Measurements from ENCODE around the gene RPP25L. TPM values are rescaled to one million over a fixed set of nuclear protein-coding genes. Genes with fewer than 3 reads are reported as not detected.

Gene RPP25L
- total RNA-seq, 1 experiment from 2014 or later: 24.5 TPM

DNA sequence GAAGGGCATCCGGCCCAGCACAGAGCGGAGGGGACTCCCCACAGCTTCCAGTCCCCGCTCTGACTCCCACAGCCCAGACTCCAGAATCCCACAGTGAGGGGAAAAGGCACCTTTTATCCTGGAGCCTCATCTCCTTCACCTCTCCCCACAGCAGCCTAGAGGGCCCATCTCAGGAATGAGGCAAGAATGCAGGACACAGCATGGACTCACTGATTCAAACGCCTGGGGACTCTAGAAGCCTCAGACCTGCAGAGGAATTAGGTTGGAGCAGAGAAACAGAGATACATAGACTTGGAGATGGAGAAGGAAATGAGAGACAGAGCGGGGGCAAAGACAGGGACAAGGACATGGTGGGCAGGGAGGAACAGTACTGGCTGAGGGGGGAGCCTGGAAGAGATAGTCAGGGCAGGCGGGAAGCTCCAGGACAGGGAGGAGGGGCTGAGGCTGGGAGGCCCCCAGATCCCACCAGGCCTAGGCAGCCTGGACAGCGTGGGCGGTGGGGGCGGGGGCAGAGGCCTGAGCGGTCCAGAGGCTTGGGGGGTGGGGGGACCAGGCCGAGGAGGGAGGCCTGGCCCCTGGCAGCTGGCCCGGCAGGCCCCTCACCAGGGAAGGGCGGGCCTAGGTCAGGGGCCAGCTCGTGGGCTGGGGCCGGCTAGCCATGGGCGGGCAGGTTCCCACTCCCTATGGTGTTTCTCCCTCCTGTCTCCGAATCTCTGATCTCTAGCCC, 38.1 kb downstream of the RPP25L start:
- no peak for DNase-seq (ENCODE audit: low spot score)
- Mint-ChIP-seq H3K36me3 (no peaks in the 10 kb centered on the region), H3K4me1 (peaks cover 36% of the 10 kb centered on the region), H3K4me3 (no peak overlapping the region), H3K27me3 (ENCODE audit: low read depth) (peaks cover 31% of the 10 kb centered on the region), H3K9me3 (no peaks in the 10 kb centered on the region), H3K27ac (no peak overlapping the region)
- ChIA-PET POLR2A (no interaction called here), CTCF (interaction anchor here (0.6 to 7.4 kb wide), 6 partner anchors 11 to 170 kb away, joined by 3 to 109 read pairs (median 8); no protein-coding TSS in a partner anchor)
- no peak for TF ChIP-seq NFE2L1 (CRISPR knock-in tag; IDR thresholded peaks at IDR 0.05)
- no peak for TF ChIP-seq ESRRA (CRISPR knock-in tag; IDR thresholded peaks at IDR 0.05; ENCODE audit: borderline replicate concordance)
- no peak for TF ChIP-seq TP53 (CRISPR knock-in tag; IDR thresholded peaks at IDR 0.05)
- TF ChIP-seq FOXP4 (CRISPR knock-in tag; IDR thresholded peaks at IDR 0.05): no peak
- ATAC-seq: peak; percentile 6; the same call in 1 of the 2 replicates

DNA sequence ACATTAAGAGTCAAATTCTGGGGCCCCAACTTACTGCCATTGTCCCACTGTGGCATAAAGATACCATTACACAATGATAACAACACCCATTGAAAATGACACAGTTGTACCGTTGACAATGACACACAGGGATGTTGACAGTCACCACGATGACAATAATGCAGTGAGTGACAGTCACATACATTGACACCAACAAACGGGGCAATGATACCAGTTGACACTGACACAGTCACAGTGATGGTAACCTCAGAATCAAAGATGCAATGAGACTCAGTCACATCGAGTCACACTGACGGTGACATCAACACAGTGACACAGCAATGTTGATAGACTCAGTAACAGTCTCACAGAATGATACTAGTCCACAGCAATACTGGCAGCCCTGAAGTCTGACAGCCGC, 39.3 kb downstream of the RPP25L start:
- DNase-seq (ENCODE audit: low spot score) (no peak), ATAC-seq (no peak)
- H3K27me3 Mint-ChIP-seq (ENCODE audit: low read depth): peaks cover 23% of the 10 kb centered on the region
- no peaks in the 10 kb centered on the region for H3K36me3 Mint-ChIP-seq
- H3K27ac Mint-ChIP-seq: no peak overlapping the region
- TF ChIP-seq, protein P1, sequence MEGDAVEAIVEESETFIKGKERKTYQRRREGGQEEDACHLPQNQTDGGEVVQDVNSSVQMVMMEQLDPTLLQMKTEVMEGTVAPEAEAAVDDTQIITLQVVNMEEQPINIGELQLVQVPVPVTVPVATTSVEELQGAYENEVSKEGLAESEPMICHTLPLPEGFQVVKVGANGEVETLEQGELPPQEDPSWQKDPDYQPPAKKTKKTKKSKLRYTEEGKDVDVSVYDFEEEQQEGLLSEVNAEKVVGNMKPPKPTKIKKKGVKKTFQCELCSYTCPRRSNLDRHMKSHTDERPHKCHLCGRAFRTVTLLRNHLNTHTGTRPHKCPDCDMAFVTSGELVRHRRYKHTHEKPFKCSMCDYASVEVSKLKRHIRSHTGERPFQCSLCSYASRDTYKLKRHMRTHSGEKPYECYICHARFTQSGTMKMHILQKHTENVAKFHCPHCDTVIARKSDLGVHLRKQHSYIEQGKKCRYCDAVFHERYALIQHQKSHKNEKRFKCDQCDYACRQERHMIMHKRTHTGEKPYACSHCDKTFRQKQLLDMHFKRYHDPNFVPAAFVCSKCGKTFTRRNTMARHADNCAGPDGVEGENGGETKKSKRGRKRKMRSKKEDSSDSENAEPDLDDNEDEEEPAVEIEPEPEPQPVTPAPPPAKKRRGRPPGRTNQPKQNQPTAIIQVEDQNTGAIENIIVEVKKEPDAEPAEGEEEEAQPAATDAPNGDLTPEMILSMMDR (IDR thresholded peaks at IDR 0.05): no peak
- no peak for TF ChIP-seq FOXJ3 (CRISPR knock-in tag; IDR thresholded peaks at IDR 0.05; ENCODE audit: borderline replicate concordance)
- H3K4me1 Mint-ChIP-seq: peaks cover 39% of the 10 kb centered on the region
- ChIA-PET POLR2A (no interaction called here), CTCF (no interaction called here)
- H3K9me3 Mint-ChIP-seq: no peaks in the 10 kb centered on the region
- H3K4me3 Mint-ChIP-seq: no peak overlapping the region

DNA sequence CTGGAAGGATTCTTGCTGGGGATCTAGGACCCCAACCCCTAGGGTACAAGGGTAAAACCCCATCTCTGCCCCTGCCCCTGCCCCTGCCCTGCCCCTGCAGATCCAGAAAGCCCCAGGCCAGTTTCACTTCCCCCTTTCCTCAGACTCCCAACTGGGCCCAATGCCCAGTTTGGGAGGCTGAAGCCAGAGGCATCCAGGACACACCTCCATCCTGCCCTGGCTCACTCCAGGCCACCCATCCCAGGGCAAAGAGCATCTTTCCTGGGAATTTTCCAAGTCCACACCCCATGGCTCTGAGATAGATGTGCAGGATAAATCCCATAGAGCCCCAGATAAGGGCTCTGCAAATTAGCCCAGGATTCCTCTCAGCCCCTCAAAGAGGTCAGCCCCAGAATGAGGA, 39.8 kb downstream of the RPP25L start:
- H3K36me3 Mint-ChIP-seq: no peaks in the 10 kb centered on the region
- no peaks in the 10 kb centered on the region for H3K9me3 Mint-ChIP-seq
- ATAC-seq: no peak
- no peak for DNase-seq (ENCODE audit: low spot score)
- CTCF ChIA-PET: interaction anchor here (1.1 to 2.1 kb wide), 3 partner anchors 13 to 31 kb away, joined by 4 to 11 read pairs (median 8); no protein-coding TSS in a partner anchor
- TF ChIP-seq NR2C2 (CRISPR knock-in tag; IDR thresholded peaks at IDR 0.05) (no peak), ZNF416 (CRISPR knock-in tag; IDR thresholded peaks at IDR 0.05) (no peak), GABPB1 (CRISPR knock-in tag; IDR thresholded peaks at IDR 0.05) (no peak), USF2 (CRISPR knock-in tag; IDR thresholded peaks at IDR 0.05) (no peak), NR1H2 (CRISPR knock-in tag; IDR thresholded peaks at IDR 0.05) (no peak), FOXJ3 (CRISPR knock-in tag; IDR thresholded peaks at IDR 0.05; ENCODE audit: borderline replicate concordance) (no peak)
- POLR2A ChIA-PET: no interaction called here
- peaks cover 17% of the 10 kb centered on the region for H3K27me3 Mint-ChIP-seq (ENCODE audit: low read depth)
- no peak overlapping the region for H3K4me3 Mint-ChIP-seq
- no peak overlapping the region for H3K27ac Mint-ChIP-seq
- peaks cover 33% of the 10 kb centered on the region for H3K4me1 Mint-ChIP-seq

DNA sequence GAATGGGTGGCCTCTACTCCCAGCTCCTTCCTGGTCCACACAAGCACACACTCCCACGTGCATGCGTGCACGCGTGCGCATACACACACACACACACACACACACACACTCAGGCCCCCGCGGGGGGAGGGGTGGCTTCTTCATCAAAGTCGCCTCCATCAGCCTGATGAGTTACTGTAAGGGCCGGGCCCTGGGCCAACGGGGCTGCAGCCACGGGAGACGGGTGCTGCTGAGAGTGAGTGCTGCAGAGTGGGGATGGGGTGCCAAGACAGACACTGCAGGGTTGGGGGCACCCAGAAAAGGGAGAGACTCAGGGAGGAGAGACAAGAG, 40.5 kb downstream of the RPP25L start:
- Mint-ChIP-seq H3K4me3 (no peak overlapping the region), H3K4me1 (peaks cover 28% of the 10 kb centered on the region), H3K9me3 (no peaks in the 10 kb centered on the region), H3K36me3 (no peaks in the 10 kb centered on the region), H3K27me3 (ENCODE audit: low read depth) (peaks cover 11% of the 10 kb centered on the region), H3K27ac (no peak overlapping the region)
- POLR2A ChIA-PET: no interaction called here
- CTCF ChIA-PET: interaction anchor here (1.1 to 2.1 kb wide), 6 partner anchors 9 to 70 kb away, joined by 3 to 16 read pairs (median 8); no protein-coding TSS in a partner anchor
- DNase-seq (ENCODE audit: low spot score): no peak
- no peak for ATAC-seq
- no peak for TF ChIP-seq FOXP4 (CRISPR knock-in tag; IDR thresholded peaks at IDR 0.05)
- TF ChIP-seq ESRRA (CRISPR knock-in tag; IDR thresholded peaks at IDR 0.05; ENCODE audit: borderline replicate concordance): no peak
- no peak for TF ChIP-seq CREB1 (CRISPR knock-in tag; IDR thresholded peaks at IDR 0.05)
- no peak for TF ChIP-seq ATF6 (CRISPR knock-in tag; IDR thresholded peaks at IDR 0.05)
- no peak for TF ChIP-seq ETV6 (CRISPR knock-in tag; IDR thresholded peaks at IDR 0.05)
- no peak for TF ChIP-seq GTF2I (CRISPR knock-in tag; conservative IDR thresholded peaks at IDR 0.05)
- no peak for TF ChIP-seq ZNF219 (CRISPR knock-in tag; IDR thresholded peaks at IDR 0.05; ENCODE audit: borderline replicate concordance)
- TF ChIP-seq NFE2L1 (CRISPR knock-in tag; IDR thresholded peaks at IDR 0.05): no peak
- no peak for TF ChIP-seq TCF7 (CRISPR knock-in tag; IDR thresholded peaks at IDR 0.05; ENCODE audit: low read depth)
- no peak for TF ChIP-seq MXD4 (CRISPR knock-in tag; IDR thresholded peaks at IDR 0.05; ENCODE audit: borderline replicate concordance)
- no peak for TF ChIP-seq FOXJ3 (CRISPR knock-in tag; IDR thresholded peaks at IDR 0.05; ENCODE audit: borderline replicate concordance)
- no peak for TF ChIP-seq KAT7 (CRISPR knock-in tag; IDR thresholded peaks at IDR 0.05; ENCODE audit: borderline replicate concordance)
